Activated CD8-positive, alpha-beta memory T cell treated with anti-CD3 and anti-CD28 coated beads for 36 hours (primary cell): ENCODE data around the gene ZNF341. TPM values are rescaled to one million over a fixed set of nuclear protein-coding genes. Genes with fewer than 3 reads are reported as not detected.

Experiments used
- CTCF ChIA-PET: fragments of 350-600 bp; sonication (Branson Sonifier 250); formaldehyde crosslinking; loops from one replicate; lab custom pipeline; 2021; ENCODE audit warnings: antibody characterized with exemption; lab: Charles Lee
- POLR2A ChIA-PET: fragments of 350-600 bp; sonication (Branson Sonifier 250); formaldehyde crosslinking; loops from one replicate; lab custom pipeline; 2021; ENCODE audit warnings: antibody characterized with exemption; lab: Charles Lee
- total RNA-seq, 2 experiments: library from RNA; stranded (reverse); gene quantifications; one replicate each; pipeline ENCODE4 v1.2.3, GENCODE V29; 2021

Gene ZNF341
- total RNA-seq, 2 experiments from 2014 or later: 4.3 to 5.0 TPM

- ChIA-PET CTCF (interaction anchor here (0.8 kb wide), 1 partner anchor 12 kb away, joined by 3 read pairs; no protein-coding TSS in a partner anchor), POLR2A (no interaction called here)
Observed at GRCh38 chr20:33826270-33826897, 94.6 kb downstream of the ZNF341 start.

GRCh38 chr20:33827109-33827508 is 95.3 kb downstream of the ZNF341 start:
- POLR2A ChIA-PET: no interaction called here
- CTCF ChIA-PET: no interaction called here

- ChIA-PET POLR2A (no interaction called here), CTCF (no interaction called here)
Observed at GRCh38 chr20:33827634-33828325, 96.0 kb downstream of the ZNF341 start.

- CTCF ChIA-PET: no interaction called here
- POLR2A ChIA-PET: no interaction called here
Observed at GRCh38 chr20:33828326-33828844, 96.6 kb downstream of the ZNF341 start.

GRCh38 chr20:33828967-33829560 is 97.3 kb downstream of the ZNF341 start:
- CTCF ChIA-PET: no interaction called here

GRCh38 chr20:33829636-33830035 is 97.8 kb downstream of the ZNF341 start:
- POLR2A ChIA-PET: no interaction called here

More at GRCh38 chr20:33828967-33829560, 97.3 kb downstream of the ZNF341 start:
- POLR2A ChIA-PET: no interaction called here

GRCh38 chr20:33830371-33830770 is 98.6 kb downstream of the ZNF341 start:
- ChIA-PET CTCF (interaction anchor here (0.5 kb wide), 1 partner anchor 1285 kb away, joined by 3 read pairs; no protein-coding TSS in a partner anchor), POLR2A (no interaction called here)

More at GRCh38 chr20:33829636-33830035, 97.8 kb downstream of the ZNF341 start:
- CTCF ChIA-PET: no interaction called here

- ChIA-PET POLR2A (no interaction called here), CTCF (interaction anchor here (0.7 kb wide), 1 partner anchor 745 kb away, joined by 3 read pairs; no protein-coding TSS in a partner anchor)
Observed at GRCh38 chr20:33832103-33832804, 100.5 kb downstream of the ZNF341 start.

GRCh38 chr20:33833333-33833732 is 101.5 kb downstream of the ZNF341 start:
- ChIA-PET CTCF (no interaction called here), POLR2A (no interaction called here)

- CTCF ChIA-PET: interaction anchor here (0.5 kb wide), 1 partner anchor 43 kb away, joined by 3 read pairs; no protein-coding TSS in a partner anchor
- POLR2A ChIA-PET: no interaction called here
Observed at GRCh38 chr20:33835615-33836172, 103.9 kb downstream of the ZNF341 start.

GRCh38 chr20:33836277-33836676 is 104.5 kb downstream of the ZNF341 start:
- ChIA-PET POLR2A (no interaction called here), CTCF (no interaction called here)

- ChIA-PET CTCF (no interaction called here), POLR2A (no interaction called here)
Observed at GRCh38 chr20:33837096-33837830, 105.5 kb downstream of the ZNF341 start.

- POLR2A ChIA-PET: no interaction called here
- CTCF ChIA-PET: no interaction called here
Observed at GRCh38 chr20:33838035-33838864, 106.5 kb downstream of the ZNF341 start.

- ChIA-PET POLR2A (no interaction called here), CTCF (no interaction called here)
Observed at GRCh38 chr20:33839591-33839990, 107.8 kb downstream of the ZNF341 start.

GRCh38 chr20:33840160-33840559 is 108.4 kb downstream of the ZNF341 start:
- POLR2A ChIA-PET: no interaction called here
- CTCF ChIA-PET: interaction anchor here (0.9 kb wide), 1 partner anchor 48 kb away, joined by 3 read pairs; no protein-coding TSS in a partner anchor

- POLR2A ChIA-PET: no interaction called here
- CTCF ChIA-PET: interaction anchor here (0.9 kb wide), 1 partner anchor 49 kb away, joined by 3 read pairs; no protein-coding TSS in a partner anchor
Observed at GRCh38 chr20:33840759-33841435, 109.1 kb downstream of the ZNF341 start.

GRCh38 chr20:33841436-33841799 is 109.6 kb downstream of the ZNF341 start:
- ChIA-PET POLR2A (no interaction called here), CTCF (no interaction called here)
